Lower leg skin (tissue), 3 donors: ENCODE measurements around the gene STAT5B.

Source experiments
- CTCF ChIP-seq, 3 donors: fragments of 450-650 bp; IDR thresholded peaks; one replicate each; pipeline ENCODE4 v1.5.1; 2016; ENCODE audit warnings: antibody characterized with exemption in 3 of 3, mild to moderate bottlenecking in 3 of 3, moderate library complexity in 2 of 3
- POLR2A ChIP-seq, 2 donors: fragments of 450-650 bp; IDR thresholded peaks; one replicate each; pipeline ENCODE4 v1.6.1; 2016 to 2017; ENCODE audit warnings: antibody characterized with exemption in 2 of 2, mild to moderate bottlenecking in 1 of 2, moderate library complexity in 1 of 2

- TF ChIP-seq CTCF (IDR thresholded peaks at IDR 0.05): no peak
- no peak for TF ChIP-seq POLR2A (IDR thresholded peaks at IDR 0.05)
Measured at GRCh38 chr17:42266918-42267766, 9.0 kb downstream of the STAT5B start.
